ENCODE measurements around the gene MMD2. TPM values are rescaled to one million over a fixed set of nuclear protein-coding genes. Genes with fewer than 3 reads are reported as not detected.

The MMD2 gene
- total RNA-seq, 1 donor: not detected

DNA sequence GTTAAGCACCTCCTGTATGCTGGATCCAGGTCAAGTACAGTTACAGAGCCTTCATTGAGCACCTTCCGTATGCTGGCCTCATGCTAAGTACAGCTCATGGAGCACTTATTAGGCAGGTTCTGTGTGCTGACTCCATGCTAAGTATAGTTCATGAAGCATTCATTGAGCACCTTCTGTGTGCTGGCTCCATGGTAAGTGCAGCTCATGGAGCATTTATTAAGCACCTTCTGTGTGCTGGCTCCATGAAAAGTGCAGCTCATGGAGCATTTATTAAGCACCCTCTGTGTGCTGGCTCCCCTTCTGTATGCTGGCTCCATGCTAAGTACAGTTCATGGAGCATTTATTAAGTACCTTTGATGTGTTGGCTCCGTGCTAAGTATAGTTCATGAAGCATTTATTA, 30.5 kb downstream of the MMD2 start:
- no peak for DNase-seq (ENCODE audit: low read depth)
- TF ChIP-seq CTCF (IDR thresholded peaks at IDR 0.05; ENCODE audit: insufficient read depth, low read depth, low read length): no peak
- no peak overlapping the region for H3K4me3 ChIP-seq (ENCODE audit: low read depth, low read length)

DNA sequence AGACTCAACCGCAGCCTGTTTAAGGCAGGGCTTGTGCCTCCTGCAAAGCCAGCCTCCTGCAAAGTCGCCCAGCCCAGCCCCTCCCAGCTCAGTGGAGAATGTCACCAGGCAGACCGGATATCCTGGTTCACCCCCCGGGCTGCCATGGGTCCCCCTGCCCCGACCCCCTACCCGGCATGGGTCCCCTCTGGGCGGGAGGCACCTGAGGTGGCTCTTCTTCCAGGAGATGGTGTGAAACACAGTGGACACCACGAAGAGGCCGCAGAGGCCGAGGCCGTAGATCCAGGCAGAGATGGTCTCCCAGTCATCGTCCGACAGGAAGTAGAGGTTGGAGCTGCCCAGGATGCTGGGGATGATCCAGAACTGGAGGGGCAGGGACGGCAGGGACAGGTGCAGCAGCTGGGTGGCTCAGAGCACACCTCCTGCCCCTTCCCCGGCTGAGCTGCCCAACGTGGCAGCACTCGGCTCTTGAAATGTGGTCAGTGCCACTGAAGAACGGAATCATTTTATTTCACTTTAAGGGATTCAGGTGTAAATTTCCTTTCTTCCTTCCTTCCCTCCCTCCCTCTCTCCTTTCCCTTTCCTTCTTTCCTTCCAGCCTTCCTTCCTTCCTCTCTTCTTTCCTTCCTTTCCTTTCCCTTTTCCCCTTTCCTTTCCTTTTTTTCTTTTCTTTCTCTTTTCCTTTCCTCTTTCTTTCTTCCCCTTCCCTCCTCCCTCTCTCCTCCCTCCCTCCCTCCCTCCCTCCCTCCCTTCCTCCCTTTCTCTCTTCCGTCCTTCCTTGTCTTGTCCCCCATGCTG, 38.8 kb downstream of the MMD2 start:
- no peak for TF ChIP-seq CTCF (IDR thresholded peaks at IDR 0.05; ENCODE audit: insufficient read depth, low read depth, low read length)
- H3K4me3 ChIP-seq (ENCODE audit: low read depth, low read length): no peak overlapping the region
- no peak for DNase-seq (ENCODE audit: low read depth)

- H3K4me3 ChIP-seq (ENCODE audit: low read depth, low read length): no peak overlapping the region
- DNase-seq (ENCODE audit: low read depth): no peak
- no peak for TF ChIP-seq CTCF (IDR thresholded peaks at IDR 0.05; ENCODE audit: insufficient read depth, low read depth, low read length)
Observed at GRCh38 chr7:4916113-4916512, 42.9 kb downstream of the MMD2 start.

- no peak for TF ChIP-seq CTCF (IDR thresholded peaks at IDR 0.05; ENCODE audit: insufficient read depth, low read depth, low read length)
- H3K4me3 ChIP-seq (ENCODE audit: low read depth, low read length): no peak overlapping the region
- no peak for DNase-seq (ENCODE audit: low read depth)
Observed at GRCh38 chr7:4911111-4911828, 47.7 kb downstream of the MMD2 start.

DNA sequence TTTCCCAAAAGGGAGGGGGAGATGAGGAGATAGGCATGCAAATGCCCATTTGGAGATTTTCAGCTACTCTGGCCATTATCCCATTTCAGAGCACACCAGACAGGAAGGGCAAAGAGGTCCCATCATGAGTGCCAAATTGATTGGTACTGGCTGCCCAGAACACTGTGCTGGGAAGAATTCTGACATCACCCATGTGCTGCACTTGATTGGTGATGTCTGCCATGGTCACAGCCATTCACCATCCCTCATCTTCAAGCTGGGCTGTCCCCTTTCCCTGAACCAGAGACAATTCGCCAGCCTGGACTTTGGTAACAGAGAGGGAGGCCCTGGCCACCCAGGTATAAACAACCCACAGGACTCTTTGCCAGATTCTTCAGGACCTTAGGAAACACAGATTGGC, 52.3 kb downstream of the MMD2 start:
- no peak for TF ChIP-seq CTCF (IDR thresholded peaks at IDR 0.05; ENCODE audit: insufficient read depth, low read depth, low read length)
- no peak overlapping the region for H3K4me3 ChIP-seq (ENCODE audit: low read depth, low read length)
- no peak for DNase-seq (ENCODE audit: low read depth)

DNA sequence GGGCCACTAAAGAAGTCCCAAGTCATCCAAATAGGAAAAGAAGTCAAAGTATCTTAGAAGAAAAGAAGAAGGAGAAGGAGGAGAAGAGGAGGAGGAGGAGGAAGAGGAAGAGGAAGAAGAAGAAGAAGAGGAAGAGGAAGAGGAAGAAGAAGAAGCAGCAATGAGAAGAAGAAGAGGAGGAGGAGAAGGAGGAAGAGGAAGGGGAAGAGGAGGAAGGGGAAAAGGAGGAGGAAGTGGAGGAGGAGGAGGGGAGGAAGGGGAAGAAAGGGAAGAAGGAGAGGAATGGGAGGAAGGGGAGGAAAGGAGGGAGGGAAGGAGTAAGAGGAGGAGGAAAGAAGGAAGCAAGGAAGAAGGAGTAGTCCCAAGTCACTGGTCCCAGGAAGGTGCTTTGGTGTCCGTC, 53.8 kb downstream of the MMD2 start:
- no peak overlapping the region for H3K4me3 ChIP-seq (ENCODE audit: low read depth, low read length)
- no peak for DNase-seq (ENCODE audit: low read depth)
- no peak for TF ChIP-seq CTCF (IDR thresholded peaks at IDR 0.05; ENCODE audit: insufficient read depth, low read depth, low read length)

Data from fibroblast of villous mesenchyme (primary cell).